ENCODE measurements around the gene RASSF4.

The RASSF4 gene

GRCh38 chr10:44956717-44957706 lies 2.6 kb upstream of the RASSF4 start:
- H3K9me3 ChIP-seq (ENCODE audit: low read length) = no peaks in the 10 kb centered on the region
- peaks cover 13% of the 10 kb centered on the region for H3K36me3 ChIP-seq (ENCODE audit: insufficient read depth, low read length)
- H2AFZ ChIP-seq (ENCODE audit: low read depth, low read length) = no peak overlapping the region
- no peak overlapping the region for H3K4me3 ChIP-seq (ENCODE audit: low read length)
- peaks cover 50% of the 10 kb centered on the region for H3K4me1 ChIP-seq (ENCODE audit: insufficient read depth, low read length)
- H3K27me3 ChIP-seq (ENCODE audit: insufficient read depth, low read length) = no peaks in the 10 kb centered on the region

- H3K27me3 ChIP-seq (ENCODE audit: insufficient read depth, low read length) = no peaks in the 10 kb centered on the region
- peaks cover 13% of the 10 kb centered on the region for H3K36me3 ChIP-seq (ENCODE audit: insufficient read depth, low read length)
- H3K4me1 ChIP-seq (ENCODE audit: insufficient read depth, low read length) = peaks cover 47% of the 10 kb centered on the region
- no peaks in the 10 kb centered on the region for H3K9me3 ChIP-seq (ENCODE audit: low read length)
- H3K4me3 ChIP-seq (ENCODE audit: low read length) = peak overlapping the region; percentile 70
- no peak overlapping the region for H2AFZ ChIP-seq (ENCODE audit: low read depth, low read length)
Observed at GRCh38 chr10:44958196-44958897, 1.3 kb upstream of the RASSF4 start.

- H2AFZ ChIP-seq (ENCODE audit: low read depth, low read length) = peak overlapping the region; percentile 81
- peak overlapping the region; percentile 70 for H3K4me3 ChIP-seq (ENCODE audit: low read length)
- H3K9me3 ChIP-seq (ENCODE audit: low read length) = no peaks in the 10 kb centered on the region
- no peaks in the 10 kb centered on the region for H3K27me3 ChIP-seq (ENCODE audit: insufficient read depth, low read length)
- peaks cover 13% of the 10 kb centered on the region for H3K36me3 ChIP-seq (ENCODE audit: insufficient read depth, low read length)
- H3K4me1 ChIP-seq (ENCODE audit: insufficient read depth, low read length) = peaks cover 50% of the 10 kb centered on the region
Observed at GRCh38 chr10:44958898-44959246, 730 bp upstream of the RASSF4 start.

- Histone ChIP-seq H2AFZ (ENCODE audit: low read depth, low read length) (peak overlapping the region; percentile 40), H3K4me1 (ENCODE audit: insufficient read depth, low read length) (peaks cover 60% of the 10 kb centered on the region), H3K9me3 (ENCODE audit: low read length) (no peaks in the 10 kb centered on the region), H3K36me3 (ENCODE audit: insufficient read depth, low read length) (peaks cover 13% of the 10 kb centered on the region), H3K27me3 (ENCODE audit: insufficient read depth, low read length) (no peaks in the 10 kb centered on the region), H3K4me3 (ENCODE audit: low read length) (peak overlapping the region; percentile 70)
Observed at GRCh38 chr10:44960088-44960460, 472 bp downstream of the RASSF4 start.

- Histone ChIP-seq H3K9me3 (ENCODE audit: low read length) (no peaks in the 10 kb centered on the region), H3K36me3 (ENCODE audit: insufficient read depth, low read length) (peaks cover 11% of the 10 kb centered on the region), H3K4me1 (ENCODE audit: insufficient read depth, low read length) (peaks cover 66% of the 10 kb centered on the region), H3K27me3 (ENCODE audit: insufficient read depth, low read length) (no peaks in the 10 kb centered on the region), H2AFZ (ENCODE audit: low read depth, low read length) (no peak overlapping the region), H3K4me3 (ENCODE audit: low read length) (peak overlapping the region; percentile 70)
Observed at GRCh38 chr10:44960482-44961229, 1.1 kb downstream of the RASSF4 start.

GRCh38 chr10:44961230-44961571 lies 1.6 kb downstream of the RASSF4 start:
- Histone ChIP-seq H3K36me3 (ENCODE audit: insufficient read depth, low read length) (peaks cover 8% of the 10 kb centered on the region), H2AFZ (ENCODE audit: low read depth, low read length) (no peak overlapping the region), H3K4me1 (ENCODE audit: insufficient read depth, low read length) (peaks cover 67% of the 10 kb centered on the region), H3K9me3 (ENCODE audit: low read length) (no peaks in the 10 kb centered on the region), H3K4me3 (ENCODE audit: low read length) (no peak overlapping the region), H3K27me3 (ENCODE audit: insufficient read depth, low read length) (no peaks in the 10 kb centered on the region)

- Histone ChIP-seq H3K36me3 (ENCODE audit: insufficient read depth, low read length) (no peaks in the 10 kb centered on the region), H3K4me1 (ENCODE audit: insufficient read depth, low read length) (peaks cover 67% of the 10 kb centered on the region), H2AFZ (ENCODE audit: low read depth, low read length) (no peak overlapping the region), H3K27me3 (ENCODE audit: insufficient read depth, low read length) (no peaks in the 10 kb centered on the region), H3K9me3 (ENCODE audit: low read length) (no peaks in the 10 kb centered on the region), H3K4me3 (ENCODE audit: low read length) (no peak overlapping the region)
Observed at GRCh38 chr10:44961931-44962750, 2.5 kb downstream of the RASSF4 start.

GRCh38 chr10:44962870-44963738 lies 3.5 kb downstream of the RASSF4 start:
- H3K4me1 ChIP-seq (ENCODE audit: insufficient read depth, low read length) = peaks cover 62% of the 10 kb centered on the region
- peak overlapping the region; percentile 42 for H3K4me3 ChIP-seq (ENCODE audit: low read length)
- no peak overlapping the region for H2AFZ ChIP-seq (ENCODE audit: low read depth, low read length)
- H3K9me3 ChIP-seq (ENCODE audit: low read length) = no peaks in the 10 kb centered on the region
- no peaks in the 10 kb centered on the region for H3K36me3 ChIP-seq (ENCODE audit: insufficient read depth, low read length)
- H3K27me3 ChIP-seq (ENCODE audit: insufficient read depth, low read length) = no peaks in the 10 kb centered on the region

GRCh38 chr10:44963772-44964633 lies 4.4 kb downstream of the RASSF4 start:
- peaks cover 53% of the 10 kb centered on the region for H3K4me1 ChIP-seq (ENCODE audit: insufficient read depth, low read length)
- peak overlapping the region; percentile 42 for H3K4me3 ChIP-seq (ENCODE audit: low read length)
- H2AFZ ChIP-seq (ENCODE audit: low read depth, low read length) = peak overlapping the region; percentile 28
- no peaks in the 10 kb centered on the region for H3K36me3 ChIP-seq (ENCODE audit: insufficient read depth, low read length)
- no peaks in the 10 kb centered on the region for H3K27me3 ChIP-seq (ENCODE audit: insufficient read depth, low read length)
- no peaks in the 10 kb centered on the region for H3K9me3 ChIP-seq (ENCODE audit: low read length)

- H3K4me3 ChIP-seq (ENCODE audit: low read length) = no peak overlapping the region
- H2AFZ ChIP-seq (ENCODE audit: low read depth, low read length) = no peak overlapping the region
- H3K4me1 ChIP-seq (ENCODE audit: insufficient read depth, low read length) = peaks cover 49% of the 10 kb centered on the region
- peaks cover under 1% of the 10 kb centered on the region for H3K9me3 ChIP-seq (ENCODE audit: low read length)
- H3K36me3 ChIP-seq (ENCODE audit: insufficient read depth, low read length) = no peaks in the 10 kb centered on the region
- no peaks in the 10 kb centered on the region for H3K27me3 ChIP-seq (ENCODE audit: insufficient read depth, low read length)
Observed at GRCh38 chr10:44965104-44965503, 5.5 kb downstream of the RASSF4 start.

GRCh38 chr10:44965651-44966097 lies 6.1 kb downstream of the RASSF4 start:
- H3K4me3 ChIP-seq (ENCODE audit: low read length) = no peak overlapping the region
- peaks cover 1% of the 10 kb centered on the region for H3K9me3 ChIP-seq (ENCODE audit: low read length)
- no peak overlapping the region for H2AFZ ChIP-seq (ENCODE audit: low read depth, low read length)
- H3K4me1 ChIP-seq (ENCODE audit: insufficient read depth, low read length) = peaks cover 43% of the 10 kb centered on the region
- no peaks in the 10 kb centered on the region for H3K27me3 ChIP-seq (ENCODE audit: insufficient read depth, low read length)
- H3K36me3 ChIP-seq (ENCODE audit: insufficient read depth, low read length) = no peaks in the 10 kb centered on the region

Measured in neuron (in vitro differentiated cells).